Fibroblast of villous mesenchyme (primary cell): ENCODE results near the gene FLVCR2. TPM values are rescaled to one million over a fixed set of nuclear protein-coding genes. Genes with fewer than 3 reads are reported as not detected.

Experiments used
- DNase-seq: peaks from one replicate; pipeline ENCODE4 v3.0.0-alpha.2; 2010; ENCODE audit warnings: low read depth
- H3K4me3 ChIP-seq: 2 replicates; pipeline ENCODE4 v1.5.1; 2011; ENCODE audit warnings: low read depth, mild to moderate bottlenecking, low read length
- CTCF ChIP-seq: IDR thresholded peaks from 2 replicates; pipeline ENCODE4 v1.5.1; 2012; ENCODE audit warnings: low read depth, mild to moderate bottlenecking, low read length; ENCODE audit not compliant: insufficient read depth
- total RNA-seq: library from RNA; depleted of rRNA; stranded (reverse); fragments of >200 nt; gene quantifications from 2 replicates; pipeline ENCODE4 v1.2.3, GENCODE V29; 2012

FLVCR2 gene
- total RNA-seq, 1 donor, result 0.43 TPM

DNA sequence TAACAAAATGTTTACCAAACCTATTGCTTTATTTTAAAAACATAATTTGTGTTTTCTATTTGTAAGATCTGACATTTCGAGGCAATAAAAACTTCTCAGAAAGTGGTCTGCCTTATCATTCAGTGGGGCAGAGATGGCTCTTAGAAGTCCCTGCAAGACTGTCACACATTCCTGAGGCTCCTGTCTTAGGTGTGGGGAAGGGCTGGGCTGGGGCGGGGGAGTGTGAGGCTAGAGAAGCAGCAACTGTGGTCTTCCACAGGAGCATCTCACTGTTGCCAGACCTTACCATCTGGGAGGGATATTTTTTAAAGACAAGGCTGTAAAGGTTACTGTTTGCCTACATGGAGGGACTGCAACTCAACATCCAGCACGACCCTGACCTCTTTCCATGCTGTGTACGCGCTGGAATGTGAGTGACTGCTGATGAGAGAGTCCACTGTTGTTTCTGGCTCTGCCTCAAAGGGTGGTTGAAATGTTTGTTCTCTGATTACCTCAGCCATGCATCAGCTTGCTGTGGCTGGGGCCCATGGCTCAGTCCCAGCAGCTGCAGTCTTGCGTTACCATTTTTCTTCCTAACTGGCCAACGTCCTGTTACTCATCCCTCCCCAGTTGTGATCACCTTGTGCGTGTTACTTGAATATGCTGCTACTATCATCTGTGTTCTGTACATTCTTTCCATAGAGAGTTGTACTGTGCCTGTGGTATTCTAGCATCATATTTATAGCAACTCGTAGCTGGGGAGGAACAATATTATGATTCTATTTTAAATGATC lies 69.8 kb downstream of the FLVCR2 start:
- no peak overlapping the region for H3K4me3 ChIP-seq
- peak; percentile 89 for DNase-seq
- no peak for TF ChIP-seq CTCF

DNA sequence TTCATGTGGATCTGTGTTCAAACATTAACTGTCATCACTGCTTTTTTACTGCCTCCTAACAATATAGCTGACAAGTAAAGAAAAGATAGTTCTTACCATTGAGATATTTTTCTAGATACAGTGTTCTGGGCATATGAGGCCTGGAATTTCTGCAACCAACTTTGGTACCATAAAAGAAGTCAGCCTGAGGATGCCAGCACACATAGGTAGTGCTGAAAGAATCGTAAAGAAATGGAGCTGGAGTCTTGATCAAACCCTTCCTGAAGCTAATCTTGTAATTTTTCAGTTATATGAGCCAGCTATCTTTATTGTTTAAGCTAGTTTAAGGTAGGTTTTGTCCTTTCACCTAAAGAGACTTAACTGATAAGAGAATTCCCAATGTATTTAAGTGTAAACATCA lies 70.9 kb downstream of the FLVCR2 start:
- DNase-seq, result no peak
- no peak overlapping the region for H3K4me3 ChIP-seq
- no peak for TF ChIP-seq CTCF

DNA sequence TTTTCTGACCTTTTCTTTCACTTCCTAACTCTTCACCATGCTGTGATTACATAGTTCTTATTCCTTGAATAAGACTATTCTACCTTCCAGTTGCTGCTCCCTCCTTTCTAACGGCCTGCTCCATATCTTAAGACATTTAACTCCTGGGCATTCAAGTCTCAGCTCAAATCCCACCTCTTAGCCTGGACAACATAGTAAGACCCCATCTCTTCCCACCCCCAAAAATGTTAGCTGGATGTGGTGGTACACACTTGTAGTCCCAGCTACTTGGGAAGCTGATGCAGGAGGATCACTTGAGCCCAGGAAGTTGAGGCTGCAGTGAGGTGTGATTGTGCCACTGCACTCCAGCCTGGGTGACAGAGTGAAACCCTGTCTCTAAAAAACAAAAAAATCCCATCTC lies 71.4 kb downstream of the FLVCR2 start:
- no peak for DNase-seq
- TF ChIP-seq CTCF, result no peak
- no peak overlapping the region for H3K4me3 ChIP-seq

- H3K4me3 ChIP-seq, result no peak overlapping the region
- no peak for TF ChIP-seq CTCF
- no peak for DNase-seq
Observed at GRCh38 chr14:75650253-75651058, 72.0 kb downstream of the FLVCR2 start.

GRCh38 chr14:75653563-75653962 lies 75.1 kb downstream of the FLVCR2 start:
- DNase-seq, result no peak
- no peak overlapping the region for H3K4me3 ChIP-seq
- no peak for TF ChIP-seq CTCF

- peak; percentile 71 for DNase-seq
- TF ChIP-seq CTCF, result peak; percentile 99
- no peak overlapping the region for H3K4me3 ChIP-seq
Observed at GRCh38 chr14:75654127-75654732, 75.8 kb downstream of the FLVCR2 start.
